ENCODE data around the gene KRTAP4-3.
"Not testable (repeated sequence)": the region's sequence is repeated elsewhere in the genome, so short reads cannot be mapped to it uniquely, and the experiment has no call there.

KRTAP4-3 gene

GRCh38 chr17:41168121-41168520, at the start of gene KRTAP4-3:
Gene KRTAP4-3 (minus strand): TSS chr17:41168221. CDS start chr17:41168172, 49 bp downstream.
- DNase-seq (ENCODE audit: low spot score): no peak

GRCh38 chr17:41215681-41216080, 47.7 kb upstream of the KRTAP4-3 start:
- DNase-seq (ENCODE audit: low spot score): no peak

- no peak for DNase-seq (ENCODE audit: low spot score)
Measured at GRCh38 chr17:41212524-41213169, 44.6 kb upstream of the KRTAP4-3 start.

- peak; percentile 8 for DNase-seq (ENCODE audit: low spot score)
Measured at GRCh38 chr17:41211845-41212466, 43.9 kb upstream of the KRTAP4-3 start.

GRCh38 chr17:41199421-41200078, 31.5 kb upstream of the KRTAP4-3 start:
- peak; percentile 35 for DNase-seq (ENCODE audit: low spot score)

- DNase-seq (ENCODE audit: low spot score): no peak
Measured at GRCh38 chr17:41196068-41196467, 28.0 kb upstream of the KRTAP4-3 start.

GRCh38 chr17:41190328-41190727, 22.3 kb upstream of the KRTAP4-3 start:
- DNase-seq (ENCODE audit: low spot score): no peak

- DNase-seq (ENCODE audit: low spot score): not testable (repeated sequence)
Measured at GRCh38 chr17:41189837-41190318, 21.9 kb upstream of the KRTAP4-3 start, which contains the start of gene KRTAP9-1. Gene KRTAP9-1 (plus strand): TSS chr17:41189887. CDS start chr17:41189887, 0 bp downstream.

- no peak for DNase-seq (ENCODE audit: low spot score)
Measured at GRCh38 chr17:41186872-41187271, 18.9 kb upstream of the KRTAP4-3 start.

- DNase-seq (ENCODE audit: low spot score): no peak
Measured at GRCh38 chr17:41185001-41185400, 17.0 kb upstream of the KRTAP4-3 start.

GRCh38 chr17:41184480-41184961, 16.5 kb upstream of the KRTAP4-3 start, which contains the start of gene KRTAP4-1:
Gene KRTAP4-1 (minus strand): TSS chr17:41184911. CDS start chr17:41184854, 57 bp downstream.
- no peak for DNase-seq (ENCODE audit: low spot score)

- DNase-seq (ENCODE audit: low spot score): no peak
Measured at GRCh38 chr17:41178843-41179616, 11.0 kb upstream of the KRTAP4-3 start.

- no peak for DNase-seq (ENCODE audit: low spot score)
Measured at GRCh38 chr17:41178341-41178740, 10.3 kb upstream of the KRTAP4-3 start.

GRCh38 chr17:41177727-41178271, 9.8 kb upstream of the KRTAP4-3 start, which contains the start of gene KRTAP4-2:
Gene KRTAP4-2 (minus strand): TSS chr17:41178221. CDS start chr17:41178164, 57 bp downstream.
- no peak for DNase-seq (ENCODE audit: low spot score)

- DNase-seq (ENCODE audit: low spot score): no peak
Measured at GRCh38 chr17:41176744-41177387, 8.8 kb upstream of the KRTAP4-3 start.

GRCh38 chr17:41171886-41172285, 3.9 kb upstream of the KRTAP4-3 start:
- DNase-seq (ENCODE audit: low spot score): no peak

GRCh38 chr17:41167561-41167960, 460 bp downstream of the KRTAP4-3 start:
- DNase-seq (ENCODE audit: low spot score): no peak

- DNase-seq (ENCODE audit: low spot score): no peak
Measured at GRCh38 chr17:41163828-41164227, 4.2 kb downstream of the KRTAP4-3 start.

- DNase-seq (ENCODE audit: low spot score): no peak
Measured at GRCh38 chr17:41160648-41161047, 7.4 kb downstream of the KRTAP4-3 start, which contains the start of gene KRTAP4-4. Gene KRTAP4-4 (minus strand): TSS chr17:41160748. CDS start chr17:41160691, 57 bp downstream.

- not testable (repeated sequence) for DNase-seq (ENCODE audit: low spot score)
Measured at GRCh38 chr17:41160190-41160589, 7.8 kb downstream of the KRTAP4-3 start.

GRCh38 chr17:41153856-41154255, 14.2 kb downstream of the KRTAP4-3 start:
- no peak for DNase-seq (ENCODE audit: low spot score)

Measured in SW480 (cell line).